ENCODE results near the gene RCN1. TPM values are rescaled to one million over a fixed set of nuclear protein-coding genes. Genes with fewer than 3 reads are reported as not detected.

The RCN1 gene
- total RNA-seq, 1 donor from 2014 or later: 21.2 TPM

DNA sequence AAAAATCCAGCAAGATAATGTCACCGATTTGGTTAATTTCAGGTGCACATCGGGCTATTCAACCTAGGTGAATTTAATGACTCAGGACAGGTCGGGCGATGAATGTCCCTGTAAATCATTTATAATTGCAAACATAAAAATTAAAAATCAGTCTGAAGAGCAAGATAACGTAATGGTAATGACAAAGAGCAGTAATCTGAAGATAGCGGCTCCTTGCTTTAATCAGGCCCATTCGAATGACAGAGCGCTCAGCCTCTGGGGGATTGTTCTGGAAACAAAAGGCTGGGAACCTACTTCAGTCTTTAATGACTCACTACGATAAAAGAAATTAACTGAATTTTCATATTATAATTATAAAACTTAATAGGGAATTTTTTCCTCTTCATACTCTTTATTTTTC, 61.3 kb downstream of the RCN1 start:
- intact Hi-C loops (cut with micrococcal nuclease): no loop called here

GRCh38 chr11:32152821-32153220, 61.9 kb downstream of the RCN1 start:
- intact Hi-C loops (cut with micrococcal nuclease): no loop called here

GRCh38 chr11:32153747-32154146, 62.9 kb downstream of the RCN1 start:
- intact Hi-C loops (cut with micrococcal nuclease): no loop called here

DNA sequence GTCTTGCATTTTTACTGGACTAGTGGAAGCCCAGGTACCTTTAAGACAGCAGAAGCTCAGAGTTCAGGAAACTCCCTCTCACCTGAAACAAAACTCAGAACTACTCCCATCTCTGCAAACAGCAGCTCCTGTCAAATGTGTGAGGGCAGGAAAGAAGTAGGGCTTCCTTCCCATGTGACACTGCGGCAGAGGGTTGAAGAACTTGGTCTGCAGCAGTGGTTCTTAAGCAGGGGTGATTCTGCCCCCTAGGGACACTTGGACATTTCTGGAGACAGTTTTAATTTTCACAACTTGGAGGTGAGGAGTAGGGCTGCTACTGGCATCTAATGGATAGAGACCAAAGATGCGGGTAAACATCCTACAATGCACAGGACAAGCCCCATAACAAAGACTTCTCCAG, 63.4 kb downstream of the RCN1 start:
- intact Hi-C loops (cut with micrococcal nuclease): no loop called here

Data from T-helper 2 cell treated with Interferon-gamma antibody and Interleukin-4, amounts not matched to agents 100 ng/mL and 5 ng/mL, for 36 hours (primary cell).